T-helper 2 cell treated with Interferon-gamma antibody and Interleukin-4, amounts not matched to agents 100 ng/mL and 5 ng/mL, for 36 hours (primary cell): ENCODE measurements around the gene HDAC2. TPM values are rescaled to one million over a fixed set of nuclear protein-coding genes. Genes with fewer than 3 reads are reported as not detected.
"Not testable (repeated sequence)": the region's sequence is repeated elsewhere in the genome, so short reads cannot be mapped to it uniquely, and the experiment has no call there.

Experiments used
- intact Hi-C: fragments of 100-400 bp; cut with micrococcal nuclease; formaldehyde crosslinking; loops from one replicate; pipeline ENCODE4 v1.15.1; 2023
- total RNA-seq: library from RNA; stranded (reverse); gene quantifications from 2 replicates; pipeline ENCODE4 v1.2.3, GENCODE V29; 2022

HDAC2 gene
- total RNA-seq, 1 donor from 2014 or later: 83.9 TPM

- intact Hi-C loops: no loop called here
Measured at GRCh38 chr6:113976806-113977205, 5.9 kb upstream of the HDAC2 start.

- intact Hi-C loops: loop anchor here (2.0 to 5.0 kb wide), 4 partner anchors 35 to 1884 kb away; partner anchors contain the start of genes FAM229B and TUBE1
Measured at GRCh38 chr6:113971741-113972140, 793 bp upstream of the HDAC2 start.

GRCh38 chr6:113969888-113970804 is 802 bp downstream of the HDAC2 start:
- intact Hi-C loops: loop anchor here (2.0 to 5.0 kb wide), 4 partner anchors 33 to 1883 kb away; partner anchors contain the start of genes FAM229B and TUBE1

- intact Hi-C loops: no loop called here
Measured at GRCh38 chr6:113968472-113968871, 2.5 kb downstream of the HDAC2 start.

GRCh38 chr6:113967777-113968176 is 3.2 kb downstream of the HDAC2 start:
- intact Hi-C loops: no loop called here

GRCh38 chr6:113960795-113961194 is 10.2 kb downstream of the HDAC2 start:
- intact Hi-C loops: no loop called here

GRCh38 chr6:113959235-113959634 is 11.7 kb downstream of the HDAC2 start:
- intact Hi-C loops: no loop called here

GRCh38 chr6:113954653-113955052 is 16.3 kb downstream of the HDAC2 start:
- intact Hi-C loops: no loop called here

GRCh38 chr6:113953346-113953745 is 17.6 kb downstream of the HDAC2 start:
- intact Hi-C loops: no loop called here

GRCh38 chr6:113949499-113949898 is 21.4 kb downstream of the HDAC2 start:
- intact Hi-C loops: no loop called here

GRCh38 chr6:113944701-113945100 is 26.2 kb downstream of the HDAC2 start:
- intact Hi-C loops: no loop called here

GRCh38 chr6:113939825-113940224 is 31.1 kb downstream of the HDAC2 start:
- intact Hi-C loops: no loop called here

- intact Hi-C loops: loop anchor here (2.0 kb wide), 1 partner anchor 34 kb away; the partner anchor contains the start of gene HDAC2
Measured at GRCh38 chr6:113936093-113936934, 34.6 kb downstream of the HDAC2 start.

- intact Hi-C loops: no loop called here
Measured at GRCh38 chr6:113934101-113934500, 36.8 kb downstream of the HDAC2 start.

GRCh38 chr6:113931907-113932306 is 39.0 kb downstream of the HDAC2 start:
- intact Hi-C loops: not testable (repeated sequence)

- intact Hi-C loops: no loop called here
Measured at GRCh38 chr6:113930183-113930582, 40.8 kb downstream of the HDAC2 start.

- intact Hi-C loops: no loop called here
Measured at GRCh38 chr6:113927001-113927400, 43.9 kb downstream of the HDAC2 start.

GRCh38 chr6:113925378-113925777 is 45.6 kb downstream of the HDAC2 start:
- intact Hi-C loops: no loop called here

GRCh38 chr6:113924312-113924723 is 46.6 kb downstream of the HDAC2 start:
- intact Hi-C loops: no loop called here

- intact Hi-C loops: no loop called here
Measured at GRCh38 chr6:113923526-113923925, 47.4 kb downstream of the HDAC2 start.

GRCh38 chr6:113921299-113921904 is 49.5 kb downstream of the HDAC2 start:
- intact Hi-C loops: no loop called here
